ENCODE measurements around the gene ADIG.

- no peak for TF ChIP-seq EZH2 (IDR thresholded peaks at IDR 0.05; ENCODE audit: insufficient read depth, poor library complexity, severe bottlenecking)
- TF ChIP-seq EZH2phosphoT487 (IDR thresholded peaks at IDR 0.05; ENCODE audit: insufficient read depth, low read depth), result no peak
Measured at GRCh38 chr20:38591474-38592410, 10.7 kb downstream of the ADIG start.
